H9 (cell line): ENCODE data around the gene GGCX. TPM values are rescaled to one million over a fixed set of nuclear protein-coding genes. Genes with fewer than 3 reads are reported as not detected.
A peak's percentile ranks its signal among the peaks of the same experiment; 100 is the strongest.

ENCODE experiments used
- DNase-seq: peaks from one replicate; pipeline ENCODE4 v3.0.0-alpha.2; 2017
- H2AFZ ChIP-seq: one replicate; pipeline ENCODE4 v1.6.1; 2013; ENCODE audit warnings: mild to moderate bottlenecking, low read length, control low read depth, moderate library complexity
- H2AK5ac ChIP-seq: 2 replicates; pipeline ENCODE4 v1.6.1; 2013; ENCODE audit warnings: low read length, control low read depth, mixed read lengths; ENCODE audit not compliant: insufficient read length
- H2BK120ac ChIP-seq: one replicate; pipeline ENCODE4 v1.6.1; 2013; ENCODE audit warnings: low read depth, mild to moderate bottlenecking, low read length, control low read depth, inconsistent platforms; ENCODE audit not compliant: poor library complexity, severe bottlenecking
- H2BK12ac ChIP-seq: 2 replicates; pipeline ENCODE4 v1.6.1; 2013; ENCODE audit warnings: low read length, control low read depth, mixed read lengths, low read depth; ENCODE audit not compliant: insufficient read length
- H2BK15ac ChIP-seq: 2 replicates; pipeline ENCODE4 v1.6.1; 2013; ENCODE audit warnings: low read depth, low read length, control low read depth
- H2BK20ac ChIP-seq: one replicate; pipeline ENCODE4 v1.6.1; 2013; ENCODE audit warnings: low read depth, mild to moderate bottlenecking, low read length, control low read depth, inconsistent platforms; ENCODE audit not compliant: poor library complexity, severe bottlenecking
- H2BK5ac ChIP-seq: 2 replicates; pipeline ENCODE4 v1.6.1; 2013; ENCODE audit warnings: low read length, control low read depth, mixed read lengths; ENCODE audit not compliant: insufficient read length
- H3K14ac ChIP-seq: 2 replicates; pipeline ENCODE4 v1.6.1; 2013; ENCODE audit warnings: low read length, control low read depth; ENCODE audit not compliant: insufficient read depth
- H3K18ac ChIP-seq: 2 replicates; pipeline ENCODE4 v1.6.1; 2013; ENCODE audit warnings: low read depth, mild to moderate bottlenecking, mixed read lengths, low read length, control low read depth; ENCODE audit not compliant: insufficient read length
- H3K23ac ChIP-seq: 2 replicates; pipeline ENCODE4 v1.6.1; 2013; ENCODE audit warnings: low read length, control low read depth, mixed read lengths, low read depth; ENCODE audit not compliant: insufficient read length
- H3K23me2 ChIP-seq: 2 replicates; pipeline ENCODE4 v1.6.1; 2013; ENCODE audit warnings: low read depth, mild to moderate bottlenecking, mixed read lengths, low read length, control low read depth; ENCODE audit not compliant: insufficient read length, poor library complexity, severe bottlenecking
- H3K27ac ChIP-seq: 2 replicates; pipeline ENCODE4 v1.5.1; 2013; ENCODE audit warnings: low read length, control low read depth, mixed read lengths, low read depth; ENCODE audit not compliant: insufficient read length
- H3K27me3 ChIP-seq: 2 replicates; pipeline ENCODE4 v1.6.1; 2013; ENCODE audit warnings: low read length, control low read depth, inconsistent platforms; ENCODE audit not compliant: insufficient read depth
- H3K4ac ChIP-seq: 2 replicates; pipeline ENCODE4 v1.6.1; 2013; ENCODE audit warnings: low read depth, mild to moderate bottlenecking, control low read depth, inconsistent platforms, low read length, moderate library complexity
- H3K4me1 ChIP-seq: 2 replicates; pipeline ENCODE4 v1.6.1; 2013; ENCODE audit warnings: low read length, control low read depth, inconsistent platforms; ENCODE audit not compliant: insufficient read depth
- H3K4me2 ChIP-seq: 2 replicates; pipeline ENCODE4 v1.6.1; 2013; ENCODE audit warnings: low read length, control low read depth, mixed read lengths; ENCODE audit not compliant: insufficient read length, insufficient read depth
- H3K56ac ChIP-seq: 2 replicates; pipeline ENCODE4 v1.6.1; 2013; ENCODE audit warnings: low read depth, mild to moderate bottlenecking, mixed read lengths, low read length, control low read depth; ENCODE audit not compliant: insufficient read length
- H3K79me1 ChIP-seq: 2 replicates; pipeline ENCODE4 v1.6.1; 2013; ENCODE audit warnings: low read depth, mild to moderate bottlenecking, moderate library complexity, low read length, control low read depth, inconsistent platforms; ENCODE audit not compliant: insufficient read depth, poor library complexity, severe bottlenecking
- H3K79me2 ChIP-seq: 2 replicates; pipeline ENCODE4 v1.6.1; 2013; ENCODE audit warnings: low read length, control low read depth, inconsistent platforms; ENCODE audit not compliant: insufficient read depth
- H3K9ac ChIP-seq: 2 replicates; pipeline ENCODE4 v1.6.1; 2013; ENCODE audit warnings: low read length, control low read depth, mixed read lengths; ENCODE audit not compliant: insufficient read length; ENCODE audit errors: extremely low read depth
- H3K9me3 ChIP-seq: one replicate; pipeline ENCODE4 v1.6.1; 2013; ENCODE audit warnings: low read depth, low read length, inconsistent platforms; ENCODE audit not compliant: control insufficient read depth
- H3T11ph ChIP-seq: one replicate; pipeline ENCODE4 v1.6.1; 2013; ENCODE audit warnings: mild to moderate bottlenecking, low read length, control low read depth, inconsistent platforms
- H4K20me1 ChIP-seq: one replicate; pipeline ENCODE4 v1.6.1; 2013; ENCODE audit not compliant: control insufficient read depth, insufficient read length, insufficient read depth
- H4K5ac ChIP-seq: 2 replicates; pipeline ENCODE4 v1.6.1; 2013; ENCODE audit warnings: low read depth, mild to moderate bottlenecking, mixed read lengths, low read length, control low read depth; ENCODE audit not compliant: insufficient read length
- H4K8ac ChIP-seq: replicated peaks from 2 replicates; pipeline ENCODE4 v1.6.1; 2013; ENCODE audit warnings: low read length, control low read depth, mixed read lengths, low read depth; ENCODE audit not compliant: insufficient read length
- H4K91ac ChIP-seq: 2 replicates; pipeline ENCODE4 v1.6.1; 2013; ENCODE audit warnings: low read depth, mild to moderate bottlenecking, moderate library complexity, mixed read lengths, low read length, control low read depth; ENCODE audit not compliant: insufficient read length
- H3K27ac Mint-ChIP-seq, 3 experiments: 2 replicates in 2 of 3; 3 replicates in 1 of 3; pipeline ENCODE4 v1.8.0; 2020 to 2021; ENCODE audit warnings: mixed read lengths in 3 of 3, mild to moderate bottlenecking in 1 of 3, moderate library complexity in 1 of 3
- H3K27me3 Mint-ChIP-seq: 2 replicates; pipeline ENCODE4 v1.8.0; 2021; ENCODE audit warnings: low read depth, mild to moderate bottlenecking, moderate library complexity, mixed read lengths
- H3K36me3 Mint-ChIP-seq, 3 experiments: 2 replicates in 2 of 3; 3 replicates in 1 of 3; pipeline ENCODE4 v1.8.0; 2020 to 2021; ENCODE audit warnings: low read depth in 3 of 3, mixed read lengths in 3 of 3; ENCODE audit not compliant: insufficient read depth in 1 of 3
- H3K4me1 Mint-ChIP-seq, 2 experiments: 2 replicates each; pipeline ENCODE4 v1.8.0; 2020; ENCODE audit warnings: mixed read lengths in 2 of 2
- H3K4me3 Mint-ChIP-seq, 2 experiments: 2 replicates in 1 of 2; 3 replicates in 1 of 2; pipeline ENCODE4 v1.8.0; 2020 to 2021; ENCODE audit warnings: mild to moderate bottlenecking in 2 of 2, mixed read lengths in 2 of 2, moderate library complexity in 1 of 2
- H3K9me3 Mint-ChIP-seq, 2 experiments: 2 replicates in 1 of 2; 3 replicates in 1 of 2; pipeline ENCODE4 v1.8.0; 2020; ENCODE audit warnings: mild to moderate bottlenecking in 2 of 2, mixed read lengths in 2 of 2, moderate library complexity in 1 of 2
- WGBS: extraction: QIAGEN DNeasy Blood & Tissue Kit; methylation state at CpG from one replicate; pipeline ENCODE4 v1.1.7; 2013; ENCODE audit warnings: missing lambda C conversion rate, low lambda C conversion rate, mixed read lengths; ENCODE audit not compliant: insufficient read length; ENCODE audit errors: extremely low coverage; 5-methylcytosine and 5-hydroxymethylcytosine counted together
- total RNA-seq: library from RNA; stranded (reverse); gene quantifications from 2 replicates; pipeline ENCODE4 v1.2.1, GENCODE V29; 2021
- TF ChIP-seq, protein P1 (sequence below): fragments of 200-600 bp; sonication (generic); conservative IDR thresholded peaks from 3 replicates; pipeline ENCODE4 v1.8.0; 2021; ENCODE audit warnings: antibody characterized with exemption, mild to moderate bottlenecking

GGCX gene
- total RNA-seq, 1 experiment from 2014 or later, result 32.9 TPM

DNA sequence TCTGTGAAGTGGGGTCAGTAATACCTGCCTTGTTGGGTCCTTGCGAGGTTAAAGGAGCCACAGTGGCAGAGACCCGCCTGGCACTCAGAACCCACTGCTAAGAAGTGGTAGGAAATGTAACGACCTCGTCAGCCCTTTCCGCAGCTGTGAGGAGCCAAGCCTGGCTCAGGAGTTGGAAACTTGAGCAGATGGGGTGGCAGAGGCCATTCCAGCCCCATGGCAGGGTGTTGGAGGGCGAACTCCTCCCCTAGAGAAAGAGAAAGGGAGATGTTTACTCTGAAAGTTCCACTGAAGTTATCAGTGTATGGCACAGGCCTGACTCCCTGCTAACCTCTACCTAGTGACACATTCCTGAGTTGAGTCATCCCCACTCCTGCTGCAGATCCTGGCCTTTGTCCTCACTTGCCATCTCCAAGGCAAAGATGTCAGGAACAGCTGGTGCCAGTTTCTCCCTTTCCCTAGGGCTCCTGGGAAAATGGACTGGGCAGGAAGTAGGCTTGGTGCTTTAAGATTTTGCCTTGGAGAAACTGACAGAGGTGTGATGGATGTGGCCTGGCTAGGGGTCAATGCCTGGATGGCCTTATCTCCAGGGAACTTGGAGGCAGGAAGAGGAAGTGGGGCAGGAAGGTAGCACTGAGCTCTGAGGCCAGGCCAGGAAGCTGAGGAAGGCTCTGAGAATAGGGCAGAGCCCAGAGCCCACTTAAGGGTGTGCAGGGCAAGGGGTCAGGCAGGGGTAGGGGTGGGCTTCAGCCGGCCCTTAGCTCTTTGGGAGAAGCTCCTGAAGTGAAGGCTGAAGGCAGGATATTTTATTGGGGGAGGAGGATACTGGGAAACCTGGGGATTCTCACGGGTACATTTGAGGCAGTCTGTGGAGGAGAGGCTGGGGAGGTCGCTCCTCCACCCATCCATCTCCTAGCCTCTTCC is 23.8 kb upstream of the GGCX start:
- Mint-ChIP-seq H3K4me3 (no peak overlapping the region), H3K36me3 (no peaks in the 10 kb centered on the region; a peak in 2 of 7 replicates), H3K27ac (no peak overlapping the region), H3K9me3 (no peaks in the 10 kb centered on the region; a peak in 1 of 5 replicates), H3K4me1 (peaks cover 0 to 2% of the 10 kb centered on the region in 2 experiments; a peak in 1 of 4 replicates), H3K27me3 (peaks cover 22% of the 10 kb centered on the region)
- no peak overlapping the region for H3K18ac ChIP-seq
- no peak overlapping the region for H3K23ac ChIP-seq
- no peak overlapping the region for H3K27ac ChIP-seq
- H3K79me1 ChIP-seq, result no peaks in the 10 kb centered on the region
- no peak overlapping the region for H2BK5ac ChIP-seq
- TF ChIP-seq, protein P1, sequence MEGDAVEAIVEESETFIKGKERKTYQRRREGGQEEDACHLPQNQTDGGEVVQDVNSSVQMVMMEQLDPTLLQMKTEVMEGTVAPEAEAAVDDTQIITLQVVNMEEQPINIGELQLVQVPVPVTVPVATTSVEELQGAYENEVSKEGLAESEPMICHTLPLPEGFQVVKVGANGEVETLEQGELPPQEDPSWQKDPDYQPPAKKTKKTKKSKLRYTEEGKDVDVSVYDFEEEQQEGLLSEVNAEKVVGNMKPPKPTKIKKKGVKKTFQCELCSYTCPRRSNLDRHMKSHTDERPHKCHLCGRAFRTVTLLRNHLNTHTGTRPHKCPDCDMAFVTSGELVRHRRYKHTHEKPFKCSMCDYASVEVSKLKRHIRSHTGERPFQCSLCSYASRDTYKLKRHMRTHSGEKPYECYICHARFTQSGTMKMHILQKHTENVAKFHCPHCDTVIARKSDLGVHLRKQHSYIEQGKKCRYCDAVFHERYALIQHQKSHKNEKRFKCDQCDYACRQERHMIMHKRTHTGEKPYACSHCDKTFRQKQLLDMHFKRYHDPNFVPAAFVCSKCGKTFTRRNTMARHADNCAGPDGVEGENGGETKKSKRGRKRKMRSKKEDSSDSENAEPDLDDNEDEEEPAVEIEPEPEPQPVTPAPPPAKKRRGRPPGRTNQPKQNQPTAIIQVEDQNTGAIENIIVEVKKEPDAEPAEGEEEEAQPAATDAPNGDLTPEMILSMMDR, result no peak
- no peaks in the 10 kb centered on the region for H3K79me2 ChIP-seq
- H4K20me1 ChIP-seq, result no peaks in the 10 kb centered on the region
- no CpG with 5 or more reads among the region's 9 CpGs for WGBS
- no peaks in the 10 kb centered on the region for H3K9me3 ChIP-seq
- no peak for DNase-seq
- H2AK5ac ChIP-seq, result no peak overlapping the region
- peaks cover 5% of the 10 kb centered on the region; the same call in 1 of the 2 replicates for H3K27me3 ChIP-seq
- H3K4ac ChIP-seq, result no peak overlapping the region
- H3K9ac ChIP-seq, result no peak overlapping the region
- no peak overlapping the region for H4K91ac ChIP-seq
- no peak overlapping the region for H2BK120ac ChIP-seq
- no peak overlapping the region for H2AFZ ChIP-seq
- H3K23me2 ChIP-seq, result peaks cover 7% of the 10 kb centered on the region
- no peaks in the 10 kb centered on the region; the same call in 1 of the 2 replicates for H3K4me1 ChIP-seq
- H4K5ac ChIP-seq, result no peak overlapping the region
- H3K56ac ChIP-seq, result no peak overlapping the region
- H2BK12ac ChIP-seq, result no peak overlapping the region
- no peak overlapping the region for H2BK15ac ChIP-seq
- H2BK20ac ChIP-seq, result no peak overlapping the region
- peak overlapping the region; percentile 48 for H3K4me2 ChIP-seq
- no peak overlapping the region for H3T11ph ChIP-seq
- no peak overlapping the region for H3K14ac ChIP-seq
- H4K8ac ChIP-seq, result no peak overlapping the region
